HG03045 (cell line): ENCODE results near the gene BBOF1.
"Not testable (repeated sequence)": the region's sequence is repeated elsewhere in the genome, so short reads cannot be mapped to it uniquely, and the experiment has no call there.

Source experiments
- ATAC-seq: cut with Tn5 transposase; IDR thresholded peaks from one replicate; pipeline ENCODE4 v1.9.1; 2021; ENCODE audit warnings: mild to moderate bottlenecking, moderate library complexity; ENCODE audit not compliant: unreplicated experiment

Gene BBOF1

GRCh38 chr14:74018586-74019407 is at the start of gene BBOF1, which contains the start of gene ENTPD5:
TSS of gene BBOF1 (plus strand) at chr14:74019349. CDS start at chr14:74019479, 130 bp downstream.
TSS of gene ENTPD5 (minus strand) at chr14:74019288. CDS start at chr14:73988102, 31,186 bp downstream.
- ATAC-seq: peak; percentile 89

GRCh38 chr14:73973497-73973896 is 45.7 kb upstream of the BBOF1 start:
- ATAC-seq: no peak

DNA sequence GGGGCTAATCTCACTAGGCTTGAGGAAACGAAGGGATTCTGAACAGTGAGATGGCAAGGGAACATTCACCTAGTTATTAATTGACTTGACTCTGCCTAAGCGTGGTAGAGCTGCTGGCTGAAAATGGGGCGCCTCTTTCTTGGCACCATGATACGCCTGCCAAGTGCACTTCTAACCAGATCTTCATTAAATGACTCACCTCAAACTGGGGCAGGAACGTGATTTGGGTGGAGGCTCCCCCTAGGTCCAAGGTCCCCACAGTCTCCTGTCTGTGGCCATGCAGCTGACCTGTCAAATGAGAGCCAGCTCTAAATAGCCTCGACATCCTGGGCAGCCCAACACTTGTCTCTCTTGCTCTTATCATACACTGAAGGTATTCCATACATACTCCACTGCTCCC is 43.0 kb upstream of the BBOF1 start:
- no peak for ATAC-seq

GRCh38 chr14:73977896-73978295 is 41.3 kb upstream of the BBOF1 start:
- ATAC-seq: no peak

GRCh38 chr14:73988065-73988464 is 31.1 kb upstream of the BBOF1 start:
- no peak for ATAC-seq

DNA sequence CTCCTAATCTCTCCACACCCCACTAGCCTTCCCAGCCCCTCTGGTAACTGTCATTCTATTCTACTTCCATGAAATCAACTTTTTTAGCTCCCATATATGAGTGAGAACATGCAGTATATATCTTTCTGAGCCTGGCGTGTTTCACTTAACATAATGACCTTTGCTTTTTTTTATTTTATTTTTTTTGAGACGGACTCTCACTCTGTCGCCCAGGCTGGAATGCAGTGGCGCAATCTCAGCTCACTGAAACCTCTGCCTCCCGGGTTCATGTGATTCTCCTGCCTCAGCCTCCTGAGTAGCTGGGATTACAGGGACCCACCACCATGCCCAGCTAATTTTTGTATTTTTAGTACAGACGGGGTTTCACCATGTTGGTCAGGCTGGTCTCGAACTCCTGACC is 30.5 kb upstream of the BBOF1 start:
- not testable (repeated sequence) for ATAC-seq

DNA sequence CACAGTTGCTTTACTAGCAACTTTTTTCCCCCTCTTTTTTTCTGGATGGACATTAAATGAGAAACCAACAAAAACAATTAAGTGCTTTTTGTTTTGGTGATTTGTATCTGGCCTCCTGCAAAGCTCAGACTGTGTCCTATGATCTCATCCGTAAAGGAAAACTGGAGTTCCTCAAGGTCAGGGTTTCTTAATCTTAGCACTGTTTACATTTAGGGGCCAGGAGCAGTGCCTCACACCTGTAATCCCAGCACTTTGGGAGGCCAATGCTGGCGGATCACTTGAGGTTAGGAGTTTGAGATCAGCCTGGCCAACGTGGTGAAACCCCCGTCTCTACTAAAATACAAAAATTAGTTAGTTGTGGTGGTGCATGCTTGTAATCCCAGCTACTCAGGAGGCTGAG is 28.1 kb upstream of the BBOF1 start:
- no peak for ATAC-seq

DNA sequence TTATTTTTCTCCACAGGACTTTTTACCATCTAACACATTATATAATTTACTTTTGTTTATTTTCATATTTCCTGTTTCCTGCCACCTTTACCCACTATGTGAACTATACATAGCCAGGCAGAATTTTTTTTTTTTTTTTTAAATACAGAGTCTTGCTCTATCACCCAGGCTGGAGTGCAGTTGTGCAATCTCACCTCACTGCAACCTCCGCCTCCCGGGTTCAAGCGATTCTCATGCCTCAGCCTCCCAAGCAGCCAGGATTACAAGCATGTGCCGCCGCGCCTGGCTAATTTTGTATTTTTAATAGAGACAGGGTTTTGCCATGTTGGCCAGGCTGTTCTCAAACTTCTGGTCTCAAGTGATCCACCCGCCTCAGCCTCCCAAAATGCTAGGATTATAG is 24.2 kb upstream of the BBOF1 start:
- ATAC-seq: not testable (repeated sequence)

GRCh38 chr14:73995977-73996378 is 23.2 kb upstream of the BBOF1 start:
- ATAC-seq: no peak

- ATAC-seq: no peak
Measured at GRCh38 chr14:73996731-73997107, 22.4 kb upstream of the BBOF1 start.

DNA sequence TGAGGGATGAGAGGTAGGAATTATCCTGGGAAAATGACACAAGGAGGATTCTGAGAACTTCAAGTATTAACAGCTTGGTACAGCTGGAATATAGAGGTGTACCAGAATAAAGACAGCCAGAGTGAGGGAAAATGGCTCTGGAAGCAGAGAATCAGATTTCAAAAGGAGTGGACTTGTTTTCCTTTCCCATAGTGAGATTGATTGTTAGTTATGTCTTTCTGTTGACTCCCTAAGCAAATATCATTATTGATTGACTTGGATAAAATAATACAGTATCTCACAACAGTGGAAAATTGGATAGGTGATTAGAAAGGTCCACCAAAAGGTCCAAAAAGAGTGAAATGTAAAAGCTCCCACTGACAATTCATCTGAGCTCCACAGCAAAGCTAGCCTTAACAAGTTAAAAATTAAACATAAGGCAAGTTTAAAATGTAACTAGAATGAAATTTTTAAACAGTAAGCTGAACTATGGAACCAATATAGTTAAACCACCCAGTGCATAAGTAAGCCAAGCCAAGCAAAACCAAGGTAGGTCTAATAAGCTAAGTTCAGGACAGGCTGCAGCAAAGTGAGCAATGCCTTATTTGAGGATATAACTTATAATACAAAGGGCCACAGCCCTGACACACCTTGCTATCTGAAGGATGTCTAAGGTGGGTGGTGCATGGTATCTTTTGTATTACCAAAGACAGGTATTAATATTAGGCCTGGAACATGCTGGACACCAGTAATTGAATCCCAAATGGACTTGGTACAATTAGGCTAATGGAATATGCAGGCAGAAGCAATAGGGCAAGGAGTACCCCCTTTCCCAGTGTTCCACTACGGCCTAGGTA is 21.8 kb upstream of the BBOF1 start:
- ATAC-seq: no peak

DNA sequence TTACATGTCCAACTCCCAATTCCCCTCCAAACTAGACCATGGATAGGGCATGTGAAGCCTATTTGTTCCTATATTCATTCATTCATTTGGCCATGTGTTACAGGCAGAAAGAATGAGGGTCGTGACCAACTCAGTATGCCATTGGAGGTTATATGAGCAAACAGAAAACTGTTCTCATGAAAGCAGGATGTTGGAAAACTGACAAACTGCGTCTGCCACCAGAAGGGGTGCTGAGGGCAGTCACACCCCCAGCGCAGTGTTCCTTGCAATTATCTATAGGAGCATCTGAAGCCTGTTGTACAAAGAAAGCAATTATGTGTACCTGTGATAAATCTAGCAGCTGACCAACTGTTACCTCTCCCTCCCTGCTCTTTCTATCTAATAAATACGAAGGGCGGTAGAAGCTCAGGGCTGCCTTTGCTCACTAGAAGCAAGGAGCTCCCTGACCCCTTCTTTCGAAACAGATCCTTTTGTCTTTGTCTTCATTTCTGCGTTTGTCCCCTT is 21.2 kb upstream of the BBOF1 start:
- no peak for ATAC-seq

GRCh38 chr14:73998726-73999125 is 20.4 kb upstream of the BBOF1 start:
- ATAC-seq: no peak

GRCh38 chr14:74005664-74006063 is 13.5 kb upstream of the BBOF1 start:
- ATAC-seq: not testable (repeated sequence)

GRCh38 chr14:74008843-74009499 is 10.2 kb upstream of the BBOF1 start:
- ATAC-seq: no peak

DNA sequence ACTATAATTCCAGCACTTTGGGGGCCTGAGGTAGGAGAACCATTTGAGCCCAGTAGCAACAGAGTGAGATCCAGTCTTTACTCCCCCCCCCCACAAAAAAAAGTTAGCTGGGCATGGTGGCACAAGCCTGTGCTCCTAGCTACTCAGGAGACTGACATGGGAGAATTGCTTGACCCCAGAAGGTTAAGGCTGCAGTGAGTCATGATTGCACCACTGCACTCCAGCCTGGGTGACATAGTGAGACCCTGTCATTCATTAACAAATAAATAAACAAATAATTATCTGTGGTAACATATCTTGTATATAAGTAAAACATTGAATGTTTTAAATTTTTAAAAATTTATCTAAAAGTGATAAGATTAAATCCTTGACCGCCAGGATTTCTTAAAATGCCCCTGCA is 4.8 kb upstream of the BBOF1 start:
- ATAC-seq: no peak

DNA sequence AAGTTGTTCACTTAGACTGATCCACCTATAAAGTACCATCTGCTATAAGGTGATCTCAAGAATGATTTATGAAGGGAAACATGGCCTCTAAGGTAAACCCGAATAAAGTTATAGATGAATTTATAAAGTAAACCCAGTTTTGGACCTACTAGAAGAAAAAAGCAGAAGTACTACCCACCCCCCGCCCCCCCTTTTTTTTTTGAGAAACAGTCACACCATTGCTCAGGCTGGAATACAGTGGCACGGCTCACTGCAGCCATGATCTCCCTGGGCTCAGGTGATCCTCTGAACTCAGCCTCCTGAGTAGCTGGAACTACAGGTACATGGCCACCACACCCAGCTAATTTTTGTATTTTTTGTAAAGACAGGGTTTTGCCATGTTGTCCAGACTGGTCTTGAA is 4.0 kb upstream of the BBOF1 start:
- no peak for ATAC-seq

GRCh38 chr14:74015963-74016362 is 3.2 kb upstream of the BBOF1 start:
- ATAC-seq: no peak

- no peak for ATAC-seq
Measured at GRCh38 chr14:74018174-74018585, 969 bp upstream of the BBOF1 start.

GRCh38 chr14:74019408-74020137 is 424 bp downstream of the BBOF1 start:
- ATAC-seq: peak; percentile 23

DNA sequence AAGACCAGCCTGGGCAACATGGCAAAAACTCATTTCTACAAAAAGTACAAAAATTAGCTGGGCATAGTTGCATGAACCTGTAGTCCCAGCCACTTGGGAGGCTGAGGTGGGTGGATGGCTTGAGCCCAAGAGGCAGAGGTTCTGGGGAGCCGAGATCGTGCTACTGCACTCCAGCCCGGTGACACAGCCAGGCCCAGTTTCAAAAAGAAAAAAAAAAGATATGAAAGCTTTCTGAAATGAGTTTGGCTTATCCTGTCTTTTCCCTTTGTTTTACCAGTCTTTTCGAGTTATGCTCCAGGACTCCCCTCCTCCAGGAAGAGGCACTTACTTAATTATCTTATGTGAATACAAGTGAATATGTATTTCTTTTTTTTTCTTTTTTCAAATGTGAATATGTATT is 3.2 kb downstream of the BBOF1 start:
- ATAC-seq: no peak
